ENCODE results near the gene TEDC2. TPM values are rescaled to one million over a fixed set of nuclear protein-coding genes. Genes with fewer than 3 reads are reported as not detected.

TEDC2 gene
- total RNA-seq, 4 donors from 2014 or later: 0.33 to 0.91 TPM; not detected in 2

- peaks cover 29 to 33% of the 10 kb centered on the region in 2 donors for H3K4me1 ChIP-seq
- in situ Hi-C loops (cut with MboI; ENCODE audit: low sequenced_read_pairs in 4 of 4) (no loop called here), intact Hi-C loops (cut with DNase I; ENCODE audit: low total_unique reads) (loop anchor here (10.0 kb wide), 1 partner anchor 247 kb away; the partner anchor contains the start of gene RNPS1)
- H3K27me3 ChIP-seq: no peaks in the 10 kb centered on the region
- H3K9me3 ChIP-seq: no peaks in the 10 kb centered on the region
- ATAC-seq (no peak), DNase-seq (no peak)
- H3K27ac ChIP-seq: peak overlapping the region in 2 of 4 donors; percentile 99 to 100
- H3K36me3 ChIP-seq: no peaks in the 10 kb centered on the region
- TF ChIP-seq POLR2A (IDR thresholded peaks at IDR 0.05): no peak
- no peak for TF ChIP-seq CTCF (IDR thresholded peaks at IDR 0.05 in 4 of 5, conservative IDR thresholded peaks at IDR 0.05 in 1 of 5)
- no peak overlapping the region for H3K4me3 ChIP-seq
These were observed 52.3 kb downstream of the TEDC2 start for GRCh38 chr16:2511996-2512734.

- Histone ChIP-seq H3K4me1 (peaks cover 36 to 40% of the 10 kb centered on the region in 2 donors), H3K9me3 (no peaks in the 10 kb centered on the region), H3K27ac (peak overlapping the region; percentile 98 to 100 (median 98)), H3K27me3 (no peaks in the 10 kb centered on the region), H3K4me3 (peak overlapping the region; percentile 83 to 100 (median 88)), H3K36me3 (no peaks in the 10 kb centered on the region)
- no peak for DNase-seq
- TF ChIP-seq POLR2A (IDR thresholded peaks at IDR 0.05) (no peak), CTCF (IDR thresholded peaks at IDR 0.05 in 4 of 5, conservative IDR thresholded peaks at IDR 0.05 in 1 of 5) (no peak)
- intact Hi-C loops (cut with DNase I; ENCODE audit: low total_unique reads) (loop anchor here (10.0 kb wide), 1 partner anchor 248 kb away; the partner anchor contains the start of gene RNPS1), in situ Hi-C loops (cut with MboI; ENCODE audit: low sequenced_read_pairs in 4 of 4) (no loop called here)
- no peak for ATAC-seq
These were observed 53.0 kb downstream of the TEDC2 start for GRCh38 chr16:2512735-2513404.

- intact Hi-C loops (cut with DNase I; ENCODE audit: low total_unique reads) (loop anchor here (10.0 kb wide), 1 partner anchor 249 kb away; the partner anchor contains the start of gene RNPS1), in situ Hi-C loops (cut with MboI; ENCODE audit: low sequenced_read_pairs in 4 of 4) (no loop called here)
- H3K36me3 ChIP-seq: no peaks in the 10 kb centered on the region
- TF ChIP-seq POLR2A (IDR thresholded peaks at IDR 0.05): peak; percentile 91
- TF ChIP-seq CTCF (IDR thresholded peaks at IDR 0.05 in 4 of 5, conservative IDR thresholded peaks at IDR 0.05 in 1 of 5): no peak
- peak; percentile 82 to 90 for DNase-seq
- ATAC-seq: peak; percentile 87 to 91
- H3K4me3 ChIP-seq: peak within 1 kb of the TSS; percentile 83 to 100 (median 88)
- no peaks in the 10 kb centered on the region for H3K9me3 ChIP-seq
- no peaks in the 10 kb centered on the region for H3K27me3 ChIP-seq
- peak within 1 kb of the TSS; percentile 98 to 100 (median 98) for H3K27ac ChIP-seq
- H3K4me1 ChIP-seq: peaks cover 44 to 48% of the 10 kb centered on the region in 2 donors
These were observed 53.8 kb downstream of the TEDC2 start, which contains the start of gene ATP6V0C for GRCh38 chr16:2513405-2514332. Gene ATP6V0C (plus strand): TSS chr16:2513952. CDS start chr16:2514104, 152 bp downstream.

Small RNA genes lying within 50 kb of the gene (microRNA-seq; reads per million reads assigned to microRNA genes)
- gene MIR6767 (ENCODE audit: borderline replicate concordance in 2 of 2) (0 to 1.2 reads per million in 2 donors), gene MIR6768 (ENCODE audit: borderline replicate concordance in 2 of 2) (0 reads per million in 2 donors)

Other genes starting within 250 kb of the TEDC2 start
- gene BRICD5, start 249.2 kb upstream of the TEDC2 start, total RNA-seq: 1 to 10 TPM in 3 of 4 donors, under 1 TPM in 1; 0.15 to 2.2 (median 1.4) TPM
- 10 to 100 TPM; 19.6 to 43.1 (median 25.6) TPM for gene PGP, start 245.3 kb upstream of the TEDC2 start, total RNA-seq
- 10 to 100 TPM; 24.5 to 38.4 (median 27.0) TPM for gene E4F1, start 236.5 kb upstream of the TEDC2 start, total RNA-seq
- 1 to 10 TPM in 1 of 4 donors, under 1 TPM in 1, not detected in 2; 0.69 to 2.1 TPM for gene DNASE1L2, start 223.7 kb upstream of the TEDC2 start, total RNA-seq
- gene ECI1, start 208.5 kb upstream of the TEDC2 start, total RNA-seq: 100 to 1,000 TPM in 1 of 4 donors, 10 to 100 TPM in 3; 74.0 to 137 (median 79.3) TPM
- gene RNPS1, start 192.0 kb upstream of the TEDC2 start, total RNA-seq: 100 to 1,000 TPM; 158 to 222 (median 172) TPM
- 10 to 100 TPM in 3 of 4 donors, 1 to 10 TPM in 1; 2.7 to 15.0 (median 10.9) TPM for gene ABCA3, start 119.4 kb upstream of the TEDC2 start, total RNA-seq
- 1 to 10 TPM; 1.8 to 3.6 (median 2.4) TPM for gene CCNF, start 30.7 kb upstream of the TEDC2 start, total RNA-seq
- not detected for gene NTN3, start 11.2 kb downstream of the TEDC2 start, total RNA-seq
- 10 to 100 TPM in 2 of 4 donors, 1 to 10 TPM in 2; 8.7 to 14.8 (median 9.9) TPM for gene TBC1D24, start 15.0 kb downstream of the TEDC2 start, total RNA-seq
- 10 to 100 TPM; 22.1 to 84.2 (median 56.2) TPM for gene ATP6V0C, start 53.8 kb downstream of the TEDC2 start, total RNA-seq
- 10 to 100 TPM; 12.3 to 18.1 (median 13.7) TPM for gene AMDHD2, start 60.3 kb downstream of the TEDC2 start, total RNA-seq
- not detected for gene CEMP1, start 71.3 kb downstream of the TEDC2 start, total RNA-seq
- 10 to 100 TPM; 24.5 to 42.4 (median 34.7) TPM for gene PDPK1, start 77.9 kb downstream of the TEDC2 start, total RNA-seq
- gene KCTD5, start 222.4 kb downstream of the TEDC2 start, total RNA-seq: 10 to 100 TPM; 13.6 to 23.8 (median 14.7) TPM

All from gastrocnemius medialis (tissue), 4 donors.